Uterus (tissue), 4 donors: ENCODE measurements around the gene GLIS1. TPM values are rescaled to one million over a fixed set of nuclear protein-coding genes. Genes with fewer than 3 reads are reported as not detected.

Experiments
- DNase-seq, 2 donors: peaks; one replicate each; pipeline ENCODE4 v3.0.0-alpha.2; 2019 to 2020
- H3K27ac ChIP-seq, 2 donors: fragments of 200-600 bp; sonication (generic); 1 replicate in 1 of 2; 2 replicates in 1 of 2; pipeline ENCODE4 v1.5.1; 2016 to 2018
- H3K27me3 ChIP-seq, 2 donors: fragments of 200-600 bp; sonication (generic); one replicate each; pipeline ENCODE4 v1.5.1; 2018 to 2019; ENCODE audit warnings: control low read depth in 1 of 2
- H3K36me3 ChIP-seq, 2 donors: fragments of 200-600 bp; sonication (generic); one replicate each; pipeline ENCODE4 v1.5.1; 2019; ENCODE audit warnings: control low read depth in 1 of 2
- H3K4me1 ChIP-seq, 2 donors: fragments of 200-600 bp; sonication (generic); one replicate each; pipeline ENCODE4 v1.5.1; 2018 to 2019; ENCODE audit warnings: control low read depth in 1 of 2
- H3K4me3 ChIP-seq, 2 donors: fragments of 200-600 bp; sonication (generic); 1 replicate in 1 of 2; 2 replicates in 1 of 2; pipeline ENCODE4 v1.5.1; 2018 to 2019; ENCODE audit warnings: mild to moderate bottlenecking in 1 of 2
- H3K9me3 ChIP-seq, 2 donors: fragments of 200-600 bp; sonication (generic); one replicate each; pipeline ENCODE4 v1.5.1; 2019; ENCODE audit warnings: control low read depth in 1 of 2
- POLR2A ChIP-seq, 2 donors: fragments of 450-650 bp; IDR thresholded peaks; one replicate each; pipeline ENCODE4 v1.6.1; 2016; ENCODE audit warnings: antibody characterized with exemption in 2 of 2, mild to moderate bottlenecking in 1 of 2, moderate library complexity in 1 of 2
- intact Hi-C: fragments of 100-400 bp; cut with DNase I; formaldehyde crosslinking; loops from one replicate; pipeline ENCODE4 v1.15.1; 2023; ENCODE audit warnings: low total_unique reads
- total RNA-seq, 4 donors: library from RNA; depleted of rRNA in 3 of 4; stranded (reverse); fragments of >200 nt in 3 of 4; gene quantifications; one replicate each; pipeline versions ENCODE4 v1.1.0 to v1.2.4, GENCODE V29; 2014 to 2023
- TF ChIP-seq, protein P1 (sequence below), 4 experiments: fragments of 200-600 bp in 2 of 4; fragments of 450-650 bp in 2 of 4; sonication (generic) in 2 of 4; IDR thresholded peaks; one replicate each; pipeline ENCODE4 v1.5.1; 2016 to 2019; ENCODE audit warnings: antibody characterized with exemption in 4 of 4, mild to moderate bottlenecking in 2 of 4, moderate library complexity in 1 of 4
- donor health status: DM: yes; HTN: yes; CAD: no.

GLIS1 gene
- total RNA-seq, 4 donors from 2014 or later: 0.21 to 1.0 TPM; not detected in 2

DNA sequence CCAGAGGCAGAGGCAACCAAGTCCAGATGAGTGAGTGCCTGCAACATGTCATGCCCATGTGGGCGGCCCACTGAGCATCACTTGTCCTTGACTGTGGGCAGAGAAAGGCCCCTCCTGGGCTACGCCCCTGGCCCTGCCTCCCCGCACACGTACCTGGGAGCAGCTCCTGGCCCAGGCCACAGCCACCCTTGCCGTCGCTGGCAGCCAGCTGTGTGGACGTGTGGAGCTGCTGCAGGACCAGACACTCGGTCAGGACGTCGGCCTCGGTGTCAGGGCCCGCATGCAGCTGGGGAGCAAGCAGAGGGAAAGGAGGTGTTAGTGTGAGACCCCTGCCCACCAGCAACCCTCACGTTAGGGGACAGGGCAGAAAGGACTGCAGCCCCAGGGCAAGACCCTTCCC, 218.5 kb downstream of the GLIS1 start:
- no peak overlapping the region for H3K4me3 ChIP-seq
- no peaks in the 10 kb centered on the region for H3K36me3 ChIP-seq
- H3K9me3 ChIP-seq: no peaks in the 10 kb centered on the region
- intact Hi-C loops: no loop called here
- H3K4me1 ChIP-seq: no peaks in the 10 kb centered on the region
- TF ChIP-seq, protein P1, sequence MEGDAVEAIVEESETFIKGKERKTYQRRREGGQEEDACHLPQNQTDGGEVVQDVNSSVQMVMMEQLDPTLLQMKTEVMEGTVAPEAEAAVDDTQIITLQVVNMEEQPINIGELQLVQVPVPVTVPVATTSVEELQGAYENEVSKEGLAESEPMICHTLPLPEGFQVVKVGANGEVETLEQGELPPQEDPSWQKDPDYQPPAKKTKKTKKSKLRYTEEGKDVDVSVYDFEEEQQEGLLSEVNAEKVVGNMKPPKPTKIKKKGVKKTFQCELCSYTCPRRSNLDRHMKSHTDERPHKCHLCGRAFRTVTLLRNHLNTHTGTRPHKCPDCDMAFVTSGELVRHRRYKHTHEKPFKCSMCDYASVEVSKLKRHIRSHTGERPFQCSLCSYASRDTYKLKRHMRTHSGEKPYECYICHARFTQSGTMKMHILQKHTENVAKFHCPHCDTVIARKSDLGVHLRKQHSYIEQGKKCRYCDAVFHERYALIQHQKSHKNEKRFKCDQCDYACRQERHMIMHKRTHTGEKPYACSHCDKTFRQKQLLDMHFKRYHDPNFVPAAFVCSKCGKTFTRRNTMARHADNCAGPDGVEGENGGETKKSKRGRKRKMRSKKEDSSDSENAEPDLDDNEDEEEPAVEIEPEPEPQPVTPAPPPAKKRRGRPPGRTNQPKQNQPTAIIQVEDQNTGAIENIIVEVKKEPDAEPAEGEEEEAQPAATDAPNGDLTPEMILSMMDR (IDR thresholded peaks at IDR 0.05): no peak
- TF ChIP-seq POLR2A (IDR thresholded peaks at IDR 0.05): no peak
- no peaks in the 10 kb centered on the region for H3K27me3 ChIP-seq
- H3K27ac ChIP-seq: peak overlapping the region in 1 of 2 donors; percentile 44
- DNase-seq: no peak

DNA sequence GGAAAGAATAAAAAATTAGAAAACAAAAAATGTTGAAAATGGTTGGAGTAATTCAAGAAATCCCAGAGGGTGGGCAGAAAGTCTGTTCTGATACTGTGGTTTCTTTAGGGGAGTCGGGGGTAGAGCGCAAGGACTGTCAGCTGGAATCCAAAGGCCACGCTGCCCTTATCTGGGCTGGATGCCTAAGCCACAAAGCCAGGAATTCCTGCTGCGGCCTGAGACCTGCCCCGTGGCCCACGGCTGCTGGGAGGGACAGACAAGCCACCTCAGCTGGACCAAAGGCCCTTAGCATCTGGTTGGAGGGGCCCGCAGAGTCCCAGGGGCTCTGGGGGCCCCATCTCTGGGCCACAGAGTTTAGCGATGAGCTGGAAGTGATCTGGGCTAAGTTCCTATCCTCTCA, 219.5 kb downstream of the GLIS1 start:
- Histone ChIP-seq H3K36me3 (no peaks in the 10 kb centered on the region), H3K4me3 (no peak overlapping the region), H3K27me3 (no peaks in the 10 kb centered on the region), H3K4me1 (no peaks in the 10 kb centered on the region), H3K27ac (peak overlapping the region in 1 of 2 donors; percentile 44), H3K9me3 (no peaks in the 10 kb centered on the region)
- no peak for DNase-seq
- intact Hi-C loops: no loop called here
- TF ChIP-seq POLR2A (IDR thresholded peaks at IDR 0.05): no peak
- TF ChIP-seq, protein P1 (IDR thresholded peaks at IDR 0.05): no peak

DNA sequence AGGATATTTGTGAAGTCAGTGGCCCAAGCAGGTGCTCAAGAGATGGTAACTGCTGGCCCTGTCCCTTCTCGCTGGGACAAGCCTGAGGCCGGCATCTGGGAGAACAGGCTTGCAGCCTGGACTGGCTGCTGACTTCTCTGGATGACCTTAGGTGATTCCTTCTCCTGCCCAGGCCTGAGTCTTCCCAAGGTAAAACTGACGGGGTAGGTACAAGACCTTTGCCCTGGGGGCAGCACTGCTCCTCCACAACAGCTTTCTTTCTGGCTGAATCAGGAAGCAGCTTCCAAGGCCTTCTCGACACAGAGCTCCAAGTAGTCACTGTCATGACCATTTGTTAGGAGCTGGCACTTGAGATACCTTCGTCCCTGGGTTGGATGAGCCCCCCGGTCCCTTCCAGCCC, 220.2 kb downstream of the GLIS1 start:
- H3K4me1 ChIP-seq: no peaks in the 10 kb centered on the region
- no peak overlapping the region for H3K4me3 ChIP-seq
- H3K9me3 ChIP-seq: no peaks in the 10 kb centered on the region
- intact Hi-C loops: no loop called here
- no peaks in the 10 kb centered on the region for H3K27me3 ChIP-seq
- H3K27ac ChIP-seq: no peak overlapping the region
- H3K36me3 ChIP-seq: no peaks in the 10 kb centered on the region
- no peak for DNase-seq
- no peak for TF ChIP-seq POLR2A (IDR thresholded peaks at IDR 0.05)
- TF ChIP-seq, protein P1 (IDR thresholded peaks at IDR 0.05): no peak

DNA sequence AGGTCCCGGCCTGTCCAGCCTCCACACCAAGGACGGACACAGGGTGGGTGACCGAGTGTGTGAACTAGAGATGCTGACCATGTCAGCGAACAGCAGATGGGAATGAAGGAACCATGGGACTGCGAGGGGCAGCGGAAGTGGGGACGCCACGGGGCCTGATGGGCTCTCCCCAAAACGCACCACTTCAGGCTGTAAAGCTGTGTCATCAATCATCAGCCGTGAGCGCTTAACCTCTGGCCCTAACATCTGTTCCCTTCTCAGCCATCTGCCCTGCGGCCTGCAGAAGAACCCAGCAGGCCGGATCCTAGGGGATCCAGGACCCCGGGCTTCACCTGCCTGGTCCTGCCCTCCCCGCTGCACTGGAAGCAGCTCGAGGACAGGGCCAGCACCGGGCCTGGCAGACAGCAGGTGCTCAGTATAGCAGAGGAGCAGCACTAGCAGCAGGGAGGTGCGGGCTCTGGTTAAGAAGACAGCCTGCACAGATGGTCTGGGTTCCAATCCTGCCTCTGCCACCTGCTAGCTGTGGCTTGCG, 221.1 kb downstream of the GLIS1 start:
- TF ChIP-seq, protein P1 (IDR thresholded peaks at IDR 0.05): no peak
- no peak for TF ChIP-seq POLR2A (IDR thresholded peaks at IDR 0.05)
- Histone ChIP-seq H3K36me3 (no peaks in the 10 kb centered on the region), H3K27me3 (no peaks in the 10 kb centered on the region), H3K4me1 (no peaks in the 10 kb centered on the region), H3K27ac (no peak overlapping the region), H3K9me3 (no peaks in the 10 kb centered on the region), H3K4me3 (no peak overlapping the region)
- intact Hi-C loops: no loop called here
- no peak for DNase-seq

DNA sequence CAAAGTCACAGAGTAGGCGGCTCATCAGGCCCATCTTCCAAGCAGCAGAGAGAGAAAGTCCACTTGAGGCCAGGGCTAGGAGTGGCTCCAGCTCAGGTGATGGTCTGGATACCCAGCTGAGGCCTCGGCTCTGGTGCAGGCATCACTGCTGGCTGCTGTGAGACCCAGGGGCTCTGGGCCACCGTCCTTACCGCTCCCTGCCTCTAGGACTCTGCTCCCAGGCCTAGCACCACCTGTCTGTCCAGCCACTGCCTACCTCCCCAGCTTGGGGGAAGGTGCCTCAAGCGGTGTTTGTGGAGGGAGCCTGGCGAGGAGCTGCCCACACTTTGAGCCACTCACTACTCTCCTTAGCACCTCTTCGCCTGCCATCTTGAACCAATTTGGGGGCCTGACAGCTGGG, 221.9 kb downstream of the GLIS1 start:
- Histone ChIP-seq H3K9me3 (no peaks in the 10 kb centered on the region), H3K27me3 (no peaks in the 10 kb centered on the region), H3K4me3 (no peak overlapping the region), H3K36me3 (no peaks in the 10 kb centered on the region), H3K27ac (no peak overlapping the region), H3K4me1 (peaks cover 0 to 5% of the 10 kb centered on the region in 2 donors)
- no peak for DNase-seq
- intact Hi-C loops: no loop called here
- no peak for TF ChIP-seq POLR2A (IDR thresholded peaks at IDR 0.05)
- TF ChIP-seq, protein P1 (IDR thresholded peaks at IDR 0.05): no peak
